H1 (cell line): ENCODE data around the gene CRHR2. TPM values are rescaled to one million over a fixed set of nuclear protein-coding genes. Genes with fewer than 3 reads are reported as not detected.

Experiments
- CHD1 ChIP-seq: IDR thresholded peaks from 2 replicates; pipeline ENCODE4 v1.6.1; 2012; ENCODE audit warnings: low read depth, low read length, improper control_type of control experiment
- KDM4A ChIP-seq: IDR thresholded peaks from one replicate; pipeline ENCODE4 v1.7.1; 2012; ENCODE audit warnings: low read depth, mild to moderate bottlenecking, moderate library complexity, low read length, inconsistent platforms; ENCODE audit not compliant: severe bottlenecking
- RNF2 ChIP-seq: fragments of 200-900, 300-1000 bp; sonication (generic); IDR thresholded peaks from 2 replicates; pipeline ENCODE4 v1.7.1; 2016; ENCODE audit warnings: borderline replicate concordance, low read depth, mild to moderate bottlenecking, antibody characterized with exemption, low read length; ENCODE audit not compliant: poor library complexity, severe bottlenecking; ENCODE audit errors: missing control alignments
- polyA plus RNA-seq, 7 experiments: library from polyadenylated mRNA; depleted of rRNA in 3 of 7; stranded (reverse) in 5 of 7; unstranded in 2 of 7; fragments of >200 nt in 5 of 7; fragments of 200-250 nt in 2 of 7; gene quantifications; 1 replicate in 5 of 7; 2 replicates in 1 of 7; 4 replicates in 1 of 7; pipeline versions ENCODE4 v1.2.1 to v1.2.3, GENCODE V29; 2011 to 2013; ENCODE audit warnings: missing spikeins in 2 of 7, mixed read lengths in 2 of 7
- total RNA-seq: library from RNA; stranded (reverse); fragmentation: NEBNext Ultra II Directional; extraction: Animal tissue kit (Norgen Biotek cat#: 25700); gene quantifications from 2 replicates; pipeline ENCODE4 v1.2.1, GENCODE V29; 2021
- TF ChIP-seq, protein P1 (sequence below): IDR thresholded peaks from 2 replicates; pipeline ENCODE4 v1.6.1; 2012; ENCODE audit warnings: inconsistent platforms
- TF ChIP-seq, protein P2 (sequence below), 3 experiments: IDR thresholded peaks; 1 replicate in 2 of 3; 2 replicates in 1 of 3; pipeline versions ENCODE4 v1.5.1 to v1.6.1; 2011; ENCODE audit warnings: low read length in 3 of 3, mild to moderate bottlenecking in 3 of 3, inconsistent platforms in 2 of 3, low read depth in 1 of 3, moderate library complexity in 1 of 3; ENCODE audit not compliant: insufficient read depth in 1 of 3; ENCODE audit errors: control extremely low read depth in 1 of 3

Gene CRHR2
- total and polyA plus RNA-seq, 2 of the 8 experiments (the other 6 are each of a cell fraction or from before 2014, with no cell fraction given), result 0.37 to 1.3 TPM

DNA sequence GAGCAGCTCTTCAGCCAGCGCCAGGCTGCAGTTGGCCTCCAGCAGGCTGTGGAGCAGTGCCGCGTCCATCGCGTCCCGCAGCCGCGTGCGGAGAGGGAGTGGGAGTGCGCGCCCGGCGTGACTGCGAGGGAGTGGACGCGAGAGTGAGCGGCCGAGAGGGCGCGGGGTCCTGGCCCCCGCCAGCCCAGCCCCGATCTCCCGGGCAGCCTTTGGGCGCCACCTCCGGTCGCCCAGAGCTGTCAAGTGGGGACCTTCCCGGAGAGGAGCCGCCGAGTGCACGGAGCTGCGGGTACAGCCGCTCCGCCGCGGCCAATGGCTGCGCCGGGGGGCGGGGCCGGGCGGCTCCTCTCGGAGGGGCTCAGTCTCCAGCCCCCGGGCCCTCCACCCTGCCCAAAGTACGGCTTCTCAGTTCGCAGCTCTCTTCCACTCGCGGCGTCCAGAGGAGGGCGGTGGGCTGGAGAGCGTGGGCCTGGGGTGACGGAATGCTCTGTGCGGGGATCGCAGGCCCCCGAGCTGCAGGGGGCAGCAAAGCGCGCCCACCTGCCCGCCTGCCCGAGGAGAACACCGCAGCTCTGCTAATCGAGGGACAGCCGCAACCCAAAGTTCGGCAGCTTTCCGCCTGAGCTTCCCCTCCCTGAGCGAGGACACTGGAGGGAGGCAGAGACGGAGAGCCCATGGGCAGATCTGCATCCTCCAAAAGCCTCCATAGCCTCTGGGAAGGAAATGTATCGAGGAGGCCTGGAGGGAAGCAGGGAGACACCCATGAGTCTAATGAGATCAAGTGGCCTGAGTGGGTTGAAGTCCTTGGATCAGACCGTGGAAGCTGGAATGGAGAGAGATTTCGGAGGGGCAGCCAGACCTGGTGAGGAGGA, at the start of gene CRHR2 (continued):
- TF ChIP-seq, protein P1, sequence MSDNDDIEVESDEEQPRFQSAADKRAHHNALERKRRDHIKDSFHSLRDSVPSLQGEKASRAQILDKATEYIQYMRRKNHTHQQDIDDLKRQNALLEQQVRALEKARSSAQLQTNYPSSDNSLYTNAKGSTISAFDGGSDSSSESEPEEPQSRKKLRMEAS, result peak; percentile 96
- TF ChIP-seq KDM4A (peak; percentile 87), CHD1 (no peak), RNF2 (no peak)
- TF ChIP-seq, protein P2, sequence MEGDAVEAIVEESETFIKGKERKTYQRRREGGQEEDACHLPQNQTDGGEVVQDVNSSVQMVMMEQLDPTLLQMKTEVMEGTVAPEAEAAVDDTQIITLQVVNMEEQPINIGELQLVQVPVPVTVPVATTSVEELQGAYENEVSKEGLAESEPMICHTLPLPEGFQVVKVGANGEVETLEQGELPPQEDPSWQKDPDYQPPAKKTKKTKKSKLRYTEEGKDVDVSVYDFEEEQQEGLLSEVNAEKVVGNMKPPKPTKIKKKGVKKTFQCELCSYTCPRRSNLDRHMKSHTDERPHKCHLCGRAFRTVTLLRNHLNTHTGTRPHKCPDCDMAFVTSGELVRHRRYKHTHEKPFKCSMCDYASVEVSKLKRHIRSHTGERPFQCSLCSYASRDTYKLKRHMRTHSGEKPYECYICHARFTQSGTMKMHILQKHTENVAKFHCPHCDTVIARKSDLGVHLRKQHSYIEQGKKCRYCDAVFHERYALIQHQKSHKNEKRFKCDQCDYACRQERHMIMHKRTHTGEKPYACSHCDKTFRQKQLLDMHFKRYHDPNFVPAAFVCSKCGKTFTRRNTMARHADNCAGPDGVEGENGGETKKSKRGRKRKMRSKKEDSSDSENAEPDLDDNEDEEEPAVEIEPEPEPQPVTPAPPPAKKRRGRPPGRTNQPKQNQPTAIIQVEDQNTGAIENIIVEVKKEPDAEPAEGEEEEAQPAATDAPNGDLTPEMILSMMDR (IDR thresholded peaks at IDR 0.05; ENCODE audit: control extremely low read depth in 1 of 3, insufficient read depth in 1 of 3, low read depth in 1 of 3, low read length in 3 of 3), result peak; percentile 45 to 63 (median 55); a peak in 3 of 4 replicates
